GM19452 (cell line): Measurements from ENCODE around the gene IL4I1.

Experiments
- ATAC-seq: cut with Tn5 transposase; IDR thresholded peaks from one replicate; pipeline ENCODE4 v1.9.1; 2021; ENCODE audit not compliant: unreplicated experiment

The IL4I1 gene

DNA sequence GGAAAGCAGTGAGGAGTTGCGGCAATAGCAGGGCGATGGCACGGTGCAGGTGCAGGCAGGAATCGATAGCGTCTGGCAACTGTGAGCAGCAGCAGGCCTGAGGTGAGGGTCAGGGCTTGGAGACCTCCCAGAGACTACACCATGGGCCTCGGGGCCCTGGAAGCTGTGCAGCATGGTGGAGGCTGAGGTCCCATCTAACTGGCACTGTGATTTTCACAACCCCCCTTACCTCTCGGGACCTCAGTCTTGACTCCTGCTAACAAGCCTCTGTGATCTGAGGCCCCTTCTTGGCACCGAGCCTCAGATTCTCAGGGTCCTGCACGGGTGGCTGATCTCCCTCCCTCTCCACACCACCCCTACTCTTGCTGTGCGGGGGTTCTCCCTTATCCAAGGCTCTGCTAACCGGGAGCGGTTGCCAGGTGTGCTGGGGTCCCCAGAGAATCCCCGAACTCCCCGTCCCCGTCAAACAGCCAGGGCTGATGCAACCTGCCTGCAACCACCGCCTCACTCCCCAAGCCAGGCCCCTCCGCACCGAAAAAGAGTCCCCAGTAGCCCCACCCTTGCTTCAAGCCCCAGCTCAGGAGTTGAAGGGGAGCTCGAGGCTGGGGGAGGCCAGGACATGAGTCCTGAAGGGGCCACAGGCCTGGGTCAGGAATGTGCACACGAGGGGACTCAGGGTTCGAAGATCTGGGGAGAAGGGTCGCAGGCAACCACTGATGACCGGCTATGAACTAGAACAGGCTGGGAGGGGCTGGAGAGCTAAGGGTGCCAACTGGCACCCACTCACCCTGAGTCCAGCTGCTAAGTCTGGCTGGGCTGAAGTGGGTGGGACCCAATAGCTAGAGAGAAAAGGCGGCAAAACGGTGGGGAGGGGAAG lies 27.6 kb upstream of the IL4I1 start:
- ATAC-seq: no peak

DNA sequence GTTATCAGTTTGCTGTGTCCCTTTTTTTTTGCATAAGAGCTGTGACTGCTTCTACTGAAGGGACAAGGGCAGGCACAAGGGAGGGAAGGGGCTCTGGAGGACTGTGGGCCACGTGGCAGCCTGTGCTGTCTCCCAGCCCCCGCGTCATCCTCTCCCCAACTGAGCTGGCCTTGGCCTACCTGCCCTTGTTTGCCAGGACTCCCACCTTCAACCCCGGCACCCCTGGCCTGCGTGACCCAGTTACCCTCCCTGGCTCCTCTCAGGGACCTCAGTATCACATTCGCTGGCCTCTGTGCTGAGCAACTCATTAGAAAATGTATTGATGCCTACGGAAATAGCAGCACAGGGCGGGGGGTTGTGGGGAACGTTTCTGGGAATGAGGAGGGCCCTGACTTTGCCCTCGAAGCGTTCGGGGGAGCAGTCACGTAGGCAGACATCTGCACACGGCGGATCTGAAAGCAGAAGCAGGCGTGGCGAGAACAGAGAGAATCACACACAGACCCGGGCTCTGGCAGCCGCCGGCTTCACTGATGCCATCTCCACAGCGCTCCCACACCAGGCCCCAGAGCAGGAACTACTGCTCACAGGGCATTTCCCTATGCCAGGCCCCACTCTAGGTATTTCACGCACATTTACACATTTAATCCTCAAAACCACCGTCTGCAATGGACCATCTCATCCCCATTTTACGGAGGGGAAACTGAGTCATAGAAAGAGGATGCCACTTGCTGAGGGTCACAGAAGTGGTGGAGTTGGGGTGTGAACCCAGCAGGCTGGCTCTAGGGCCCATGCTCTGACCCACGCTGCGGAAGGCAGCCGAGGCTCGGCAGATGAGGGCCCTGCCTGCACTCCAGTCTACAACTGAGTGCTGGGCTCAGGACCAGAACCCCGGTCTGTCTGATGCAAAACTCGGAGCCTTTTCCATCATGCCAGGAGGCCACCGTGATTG lies 26.6 kb upstream of the IL4I1 start:
- ATAC-seq: no peak

DNA sequence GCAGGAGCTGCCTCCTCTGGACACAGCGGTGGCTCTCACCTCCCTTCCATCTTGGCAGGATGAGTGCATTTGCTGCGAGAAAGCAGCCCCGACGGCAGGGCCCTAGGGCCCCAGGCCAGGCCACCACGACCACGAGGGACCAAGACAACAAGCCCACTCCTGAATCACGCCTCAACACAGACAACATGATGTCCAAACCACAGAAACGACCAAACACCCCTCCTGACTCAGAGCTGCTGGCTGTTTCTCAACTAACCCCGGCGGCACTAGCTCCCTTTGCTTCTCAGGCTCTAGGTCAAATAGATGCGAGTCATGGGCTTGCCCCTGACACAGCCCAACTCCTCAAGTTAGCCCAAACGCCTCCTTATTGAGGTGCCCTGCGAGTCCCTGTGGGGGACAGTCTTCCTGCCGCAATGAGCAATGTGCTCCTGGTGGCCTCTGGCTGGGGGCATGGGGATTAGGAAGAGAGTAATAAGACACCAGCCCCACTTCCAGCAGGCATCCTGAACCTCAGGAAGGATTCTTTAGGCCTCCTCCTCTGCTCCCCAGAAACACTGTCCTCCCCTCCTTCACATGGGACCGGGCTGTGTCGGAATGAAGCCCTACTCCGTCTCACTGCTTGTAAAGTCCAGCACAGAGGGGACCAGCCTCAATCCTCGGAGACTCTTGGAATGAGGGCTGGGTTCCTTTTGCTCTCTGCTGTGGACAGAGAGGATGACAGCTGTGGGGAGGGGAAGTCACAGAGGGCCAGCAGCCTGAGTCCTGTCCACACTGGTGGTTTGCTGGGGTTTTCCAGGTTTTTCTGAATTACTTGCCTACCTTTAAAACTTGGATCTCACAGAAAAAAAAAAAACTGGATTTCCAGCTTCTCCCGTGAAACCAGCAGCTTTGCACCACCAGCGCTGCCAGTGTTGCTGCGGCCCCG lies 25.4 kb upstream of the IL4I1 start:
- no peak for ATAC-seq

DNA sequence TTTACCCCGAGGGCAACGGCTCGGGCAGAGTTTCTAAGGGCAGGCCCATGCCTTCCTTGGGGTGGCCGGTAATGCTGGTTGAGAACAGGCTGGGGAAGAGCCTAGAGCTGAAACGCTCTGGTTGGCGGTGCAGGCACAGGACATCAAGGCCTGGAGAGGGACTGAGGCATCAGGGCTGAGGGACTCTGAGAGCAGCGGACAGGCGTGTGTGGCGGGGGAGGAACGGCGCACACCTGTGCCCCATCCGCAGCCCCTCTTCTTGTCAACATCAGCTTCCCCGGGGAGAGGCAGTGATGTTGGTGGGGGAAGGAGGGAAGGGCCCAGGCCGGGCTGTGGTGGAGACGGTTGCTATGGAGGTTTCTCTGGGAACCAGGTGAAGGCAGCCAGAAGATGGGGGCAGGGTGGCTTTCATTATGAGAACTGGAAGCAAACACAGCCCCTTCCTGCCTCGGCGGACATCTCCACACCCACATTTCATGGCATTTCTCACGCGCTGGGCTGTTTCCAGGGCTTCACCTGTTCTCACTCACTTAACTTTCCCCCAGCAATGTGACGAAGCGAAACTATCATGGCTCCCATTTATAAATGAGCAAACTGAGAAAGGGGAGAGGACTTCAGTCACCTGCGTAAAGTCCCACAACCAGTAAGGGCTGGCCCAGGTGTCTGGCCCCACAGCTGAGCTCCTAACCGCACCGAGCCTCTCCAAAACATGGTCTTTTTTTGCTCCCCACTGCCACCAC lies 24.1 kb upstream of the IL4I1 start:
- no peak for ATAC-seq

DNA sequence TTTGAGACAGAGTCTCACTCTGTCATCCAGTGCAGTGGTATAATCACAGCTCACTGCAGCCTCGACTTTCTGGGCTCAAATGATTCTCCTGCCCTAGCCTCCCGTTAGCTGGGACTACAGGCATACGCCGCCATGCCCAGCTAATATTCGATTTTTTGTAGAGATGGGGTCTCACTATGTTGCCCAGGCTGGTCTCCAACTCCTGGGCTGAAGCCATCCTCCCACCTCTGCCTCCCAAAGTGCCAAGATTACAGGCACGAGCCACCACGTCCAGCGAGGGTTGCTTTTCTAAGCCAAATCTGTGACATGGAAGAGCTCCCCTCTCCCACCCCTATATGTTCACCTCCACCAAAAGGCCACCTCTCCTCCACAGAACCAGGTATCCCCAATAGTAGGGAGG lies 21.4 kb upstream of the IL4I1 start:
- ATAC-seq: no peak

DNA sequence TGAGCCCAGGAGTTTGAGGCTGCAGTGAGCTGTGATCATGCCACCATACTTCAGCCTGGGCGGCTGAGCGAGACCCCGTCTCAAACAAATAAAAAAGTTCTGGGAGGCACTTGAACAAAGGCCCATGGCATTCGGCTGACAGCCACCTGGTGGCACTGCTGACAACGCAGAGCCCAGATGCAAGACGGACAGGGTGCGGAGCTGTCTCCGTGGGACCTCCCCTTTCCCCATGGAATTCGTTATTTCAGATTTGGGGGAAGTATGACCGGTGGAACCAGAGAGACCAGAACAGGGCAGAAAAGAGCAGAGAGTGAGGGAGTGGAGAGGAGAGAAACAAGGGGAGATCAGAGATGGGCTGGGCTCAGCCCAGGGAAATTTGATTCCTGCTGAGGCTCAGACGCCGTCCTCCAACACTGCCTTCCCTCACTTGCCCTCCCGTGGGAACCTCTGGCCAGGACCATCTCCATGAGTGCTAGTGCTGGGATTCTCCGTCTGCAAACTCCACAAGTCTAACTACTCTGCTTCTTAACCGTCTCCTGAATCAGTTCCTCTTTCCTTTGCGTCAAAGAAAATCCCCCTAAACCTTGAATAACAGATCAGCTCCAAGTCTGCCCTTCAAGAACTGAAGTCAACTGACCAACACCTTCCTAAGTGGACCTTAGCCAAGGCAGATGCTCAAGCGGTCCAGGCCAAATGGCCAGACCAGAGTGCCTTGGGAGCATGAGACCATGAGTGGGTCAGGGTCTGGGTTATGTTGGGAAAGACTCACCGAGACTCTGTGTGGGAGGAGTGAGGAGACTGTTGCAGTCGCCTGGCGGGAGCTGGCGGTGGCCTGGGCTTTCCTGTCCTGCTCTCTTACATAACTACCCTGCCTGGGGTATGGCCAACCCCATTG lies 20.4 kb upstream of the IL4I1 start:
- no peak for ATAC-seq

DNA sequence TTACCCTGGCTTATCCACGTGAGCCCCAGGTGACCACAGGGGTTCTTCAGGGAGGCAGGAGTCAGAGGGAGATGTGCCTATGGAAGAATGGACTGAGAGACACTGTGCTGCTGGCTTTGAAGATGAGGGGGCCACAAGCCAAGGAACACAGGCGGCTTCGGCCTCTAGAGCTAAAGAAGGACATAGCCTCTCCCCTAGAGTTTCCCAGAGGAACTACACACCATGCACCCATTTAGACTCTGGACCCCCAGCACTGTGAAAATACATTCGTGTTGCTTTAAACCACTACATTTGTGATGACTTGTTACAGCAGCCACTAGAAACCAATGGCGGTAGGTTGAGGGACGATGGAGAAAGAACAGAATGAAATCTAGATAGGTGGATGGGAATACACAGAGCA lies 18.6 kb upstream of the IL4I1 start:
- ATAC-seq: no peak

DNA sequence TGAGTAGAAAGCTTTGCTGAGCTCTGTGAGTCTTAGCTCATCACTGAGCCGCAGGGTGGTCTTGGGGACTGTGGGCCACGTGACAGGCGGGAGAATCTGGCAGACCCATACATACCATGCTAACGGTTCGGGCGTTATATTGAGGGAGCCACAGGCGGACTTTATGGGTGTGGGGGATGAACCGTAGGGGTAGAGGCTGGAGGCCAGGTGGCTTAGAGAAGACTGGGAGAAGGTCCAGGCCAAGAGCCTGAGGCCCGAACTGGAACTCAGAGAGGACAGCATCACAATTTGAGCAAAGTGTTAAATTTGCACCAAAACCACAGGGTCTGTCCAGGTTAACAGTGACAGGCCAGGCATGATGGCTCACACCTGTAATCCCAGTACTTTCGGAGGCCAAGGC lies 17.0 kb upstream of the IL4I1 start:
- no peak for ATAC-seq

DNA sequence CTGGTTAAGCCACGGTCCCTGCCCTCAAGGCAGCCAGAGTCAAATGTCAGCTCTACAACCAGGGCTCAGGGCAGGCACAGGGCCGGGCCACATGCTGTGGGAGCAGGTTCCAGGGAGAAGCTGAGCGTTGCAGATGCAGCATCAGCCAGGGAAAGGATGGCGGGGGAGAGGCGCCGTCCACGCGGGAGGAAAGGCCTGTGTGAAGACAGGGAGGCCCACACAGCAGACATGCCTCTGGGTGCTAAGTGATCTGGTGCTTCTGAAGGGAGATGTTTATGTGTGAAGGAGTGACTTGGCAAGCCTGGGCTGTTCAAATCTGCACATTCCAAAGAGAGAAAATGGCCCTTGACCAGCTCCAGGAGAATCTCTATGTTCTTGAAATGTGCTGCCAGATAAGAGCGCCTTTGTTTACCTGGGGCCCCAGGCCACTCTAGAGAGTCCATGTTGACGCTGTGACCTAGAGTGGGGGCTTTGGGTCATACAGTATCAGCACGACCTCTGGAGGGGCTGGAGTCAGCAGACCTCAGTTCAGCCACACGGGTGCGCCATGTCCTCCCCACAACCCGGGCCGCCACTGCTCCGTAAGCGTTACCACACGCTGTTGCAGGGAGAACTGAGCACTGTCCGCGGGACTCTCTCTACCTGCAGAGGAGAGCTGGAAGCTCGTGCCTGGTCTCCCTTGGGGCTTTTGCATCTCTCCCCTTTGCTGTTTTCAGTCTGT lies 16.4 kb upstream of the IL4I1 start:
- no peak for ATAC-seq

DNA sequence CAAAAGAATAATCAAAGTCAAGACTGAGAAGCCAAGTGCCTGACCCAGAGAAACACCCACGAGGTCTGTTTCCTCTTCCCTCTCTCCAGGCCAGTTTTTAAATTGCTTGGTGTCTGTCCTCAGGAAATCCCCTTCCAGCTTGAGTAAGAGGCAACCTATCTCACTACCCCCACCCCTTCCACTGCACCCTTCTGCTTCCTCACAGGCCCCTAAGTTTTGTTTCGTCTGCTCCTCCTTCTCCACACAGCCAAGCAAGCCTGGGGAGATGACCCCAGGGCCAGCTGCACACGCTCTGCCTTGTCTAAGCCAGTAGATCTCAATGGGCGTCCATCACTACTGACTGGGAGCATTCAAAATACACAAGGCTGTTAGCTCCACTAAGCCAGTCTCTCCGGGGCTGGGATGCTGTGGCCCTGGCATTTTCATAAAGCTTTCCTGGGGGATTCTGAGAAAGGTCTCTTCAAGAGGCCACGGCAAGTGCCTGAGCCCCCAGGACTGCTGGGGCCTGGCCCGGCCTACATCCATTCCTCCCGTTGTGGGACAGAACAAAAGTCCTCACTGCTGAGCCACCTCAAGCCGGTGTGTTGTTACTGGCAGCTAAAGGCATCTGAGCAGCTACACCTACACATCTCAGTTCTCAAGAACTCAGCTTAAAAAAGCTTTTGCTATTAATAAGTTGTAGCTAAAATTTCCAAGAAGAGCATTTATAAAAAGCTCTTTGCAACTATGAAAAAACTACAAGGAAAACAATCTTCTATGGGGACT lies 14.9 kb upstream of the IL4I1 start:
- ATAC-seq: no peak

DNA sequence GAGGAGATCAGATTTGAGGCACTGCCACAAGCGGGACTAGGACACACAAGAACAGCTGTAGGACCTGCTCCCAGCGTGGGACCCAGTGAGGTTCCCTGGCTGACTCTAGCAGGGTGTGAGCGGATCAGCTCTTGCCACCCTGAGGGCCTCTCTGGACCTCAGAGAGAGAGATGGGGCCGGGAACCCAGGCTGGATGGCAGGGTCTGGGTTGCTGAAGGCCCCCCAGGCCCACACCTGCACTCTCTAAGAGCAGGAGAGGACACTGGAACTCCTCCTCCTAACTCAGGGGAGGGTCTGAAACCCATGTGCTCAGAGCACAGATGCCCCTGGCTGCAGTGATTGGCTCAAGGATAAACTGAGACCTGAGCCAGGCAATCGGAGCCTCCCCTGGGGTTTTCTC lies 13.5 kb upstream of the IL4I1 start:
- no peak for ATAC-seq

DNA sequence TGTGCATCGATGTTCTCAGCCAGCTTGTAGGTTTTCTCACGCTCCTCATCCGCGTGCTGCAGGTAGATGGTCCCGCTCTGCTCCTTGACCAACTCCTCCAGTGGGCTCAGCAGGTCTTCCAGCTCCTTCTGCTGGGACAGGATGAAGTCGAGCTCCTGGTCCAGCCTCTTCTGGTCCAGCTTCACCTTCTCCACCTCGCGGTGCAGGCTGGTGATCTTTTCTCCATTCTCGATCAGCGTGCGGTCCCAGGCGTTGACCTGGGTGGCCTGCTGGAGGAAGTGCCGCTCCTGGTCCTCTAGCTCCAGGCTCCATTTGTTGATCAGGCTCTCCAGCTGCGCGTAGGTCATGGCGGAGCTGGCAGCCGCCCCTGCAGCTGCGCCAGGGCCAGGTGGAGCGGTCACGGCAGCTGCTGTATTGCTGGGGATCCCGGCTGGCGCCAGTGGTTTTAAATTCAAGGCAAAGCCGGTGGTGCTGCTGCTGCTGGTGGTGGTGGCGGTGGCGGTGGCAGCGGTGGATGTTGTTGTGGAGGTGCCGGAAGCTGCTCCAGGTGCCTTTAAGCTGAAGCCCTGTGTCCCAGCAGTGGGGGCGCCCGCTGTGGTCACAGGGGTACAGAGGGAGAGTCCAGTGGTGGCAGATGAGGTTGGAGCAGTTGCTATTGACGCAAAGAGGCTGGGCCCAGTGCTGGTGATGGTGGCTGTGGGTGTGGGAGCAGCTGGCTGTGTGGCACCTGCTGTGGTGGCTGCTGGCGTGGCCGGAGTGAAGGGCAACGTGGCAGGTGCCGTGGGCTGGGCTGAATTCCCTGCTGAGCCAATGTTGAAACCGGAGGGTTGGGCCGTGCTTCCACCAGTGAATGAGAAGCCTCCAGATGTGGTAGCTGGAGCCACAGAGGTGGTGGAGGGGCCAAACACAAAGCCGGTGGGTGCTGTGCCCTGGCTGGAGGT lies 12.1 kb upstream of the IL4I1 start:
- ATAC-seq: no peak

DNA sequence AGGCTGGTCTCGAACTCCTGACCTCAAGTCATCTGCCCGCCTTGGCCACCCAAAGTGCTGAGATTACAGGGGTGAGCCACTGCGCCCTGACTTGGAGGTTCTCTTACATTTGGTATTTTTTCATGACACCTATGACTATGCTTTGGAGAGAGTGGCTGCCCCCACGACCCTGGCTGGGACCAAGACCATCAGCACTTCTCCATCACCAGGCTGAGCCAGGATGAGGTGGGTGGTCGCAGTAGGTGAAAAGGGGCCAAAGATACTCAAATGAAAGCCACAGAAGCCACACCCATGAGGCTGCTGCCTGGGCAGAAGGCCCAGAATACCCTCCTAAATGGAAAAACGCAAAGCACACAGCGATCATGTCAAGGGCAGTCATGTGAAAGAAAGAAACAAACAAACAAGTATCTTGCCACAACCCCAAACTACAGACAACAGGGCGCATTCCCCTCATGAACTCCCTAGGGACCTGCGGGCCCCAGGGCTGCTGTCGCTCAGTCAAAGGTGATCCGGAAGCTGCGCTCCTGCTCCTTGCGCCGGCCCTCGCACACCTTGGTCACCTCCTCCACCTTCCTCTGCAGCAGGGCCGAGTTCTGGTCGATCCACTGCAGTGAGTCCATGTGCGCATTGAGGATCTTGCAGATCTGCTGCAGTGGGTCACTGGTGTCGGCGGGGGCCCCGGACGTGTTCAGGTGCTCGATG lies 11.2 kb upstream of the IL4I1 start:
- ATAC-seq: no peak

DNA sequence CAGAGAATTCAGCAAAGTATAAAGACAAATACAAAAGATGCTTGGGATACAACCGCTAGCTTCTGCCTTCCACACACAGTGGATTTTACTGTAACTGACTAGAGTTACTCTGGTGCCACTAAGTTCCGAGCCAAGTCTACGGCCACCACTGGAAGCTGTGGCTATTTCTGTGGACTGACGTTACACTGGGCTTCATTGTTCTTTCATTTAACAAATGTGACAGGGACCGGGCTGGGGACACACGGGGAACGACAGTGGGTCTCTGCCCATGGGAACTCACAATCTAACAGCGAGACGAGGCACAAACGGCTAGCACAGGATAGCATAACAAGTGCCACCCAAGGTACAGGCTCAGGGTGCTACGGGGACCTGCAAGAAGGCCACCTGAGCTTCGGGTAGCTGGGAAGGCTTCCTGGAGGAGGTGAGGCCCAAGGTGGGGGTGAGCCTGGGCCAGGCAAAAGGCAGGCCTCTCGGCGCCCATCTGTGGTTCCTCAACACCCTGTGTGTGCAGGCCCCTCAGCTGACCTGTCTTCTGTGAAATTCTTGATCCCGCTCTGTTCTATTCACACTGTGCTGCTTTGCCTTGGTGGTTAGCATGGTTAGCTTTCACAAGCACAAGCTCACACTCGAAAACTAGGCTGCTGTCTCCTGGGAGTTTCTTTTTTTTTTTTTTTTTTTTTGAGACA lies 10.3 kb upstream of the IL4I1 start:
- no peak for ATAC-seq

DNA sequence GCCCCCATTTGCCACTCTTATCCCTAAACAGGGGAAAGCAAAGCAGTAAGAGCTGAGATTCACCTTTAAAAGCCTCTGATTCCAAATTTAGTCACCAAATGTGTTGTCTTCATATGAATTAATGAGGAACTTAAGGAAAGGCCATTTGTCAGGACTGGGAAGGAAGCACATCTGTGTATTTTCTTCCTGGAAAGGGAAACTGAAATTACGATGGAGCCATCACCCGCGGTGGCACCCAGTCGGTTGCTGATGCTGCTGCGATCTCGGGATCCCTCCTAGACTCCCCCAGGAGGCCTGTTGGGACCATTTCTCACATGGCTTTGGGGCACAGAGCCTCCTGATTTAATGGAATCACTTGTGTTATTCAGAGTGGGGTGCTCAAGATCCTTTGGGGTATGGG lies 7.4 kb upstream of the IL4I1 start:
- ATAC-seq: no peak
